NCI-H1092 treated with DMSO at 0.1 percent for 48 hours (cell line): ENCODE results near the gene PCGF6.
"Not testable (repeated sequence)": the region's sequence is repeated elsewhere in the genome, so short reads cannot be mapped to it uniquely, and the experiment has no call there.

Source experiments
- DNase-seq: peaks from one replicate; lab custom pipeline; 2025; lab: John Stamatoyannopoulos, UW

PCGF6 gene

GRCh38 chr10:103350517-103351260, at the start of gene PCGF6:
PCGF6 (minus strand) TSS chr10:103351140; CDS start chr10:103351066, 74 bp downstream.
- DNase-seq, result peak; percentile 69

GRCh38 chr10:103397191-103397825, 46.4 kb upstream of the PCGF6 start:
- DNase-seq, result no peak

- DNase-seq, result no peak
Measured at GRCh38 chr10:103396789-103397087, 45.8 kb upstream of the PCGF6 start.

GRCh38 chr10:103396067-103396788, 45.3 kb upstream of the PCGF6 start, which contains the start of the genes ATP5MK and PDCD11:
ATP5MK (minus strand) TSS chr10:103396475; CDS start chr10:103392457, 4,018 bp downstream.
PDCD11 (plus strand) TSS chr10:103396626; CDS start chr10:103398427, 1,801 bp downstream.
- DNase-seq, result peak; percentile 92

GRCh38 chr10:103395754-103396066, 44.8 kb upstream of the PCGF6 start:
- DNase-seq, result no peak

- no peak for DNase-seq
Measured at GRCh38 chr10:103394180-103394579, 43.2 kb upstream of the PCGF6 start.

- DNase-seq, result no peak
Measured at GRCh38 chr10:103382769-103383168, 31.8 kb upstream of the PCGF6 start.

- DNase-seq, result no peak
Measured at GRCh38 chr10:103374263-103374662, 23.3 kb upstream of the PCGF6 start.

- no peak for DNase-seq
Measured at GRCh38 chr10:103373544-103373943, 22.6 kb upstream of the PCGF6 start.

GRCh38 chr10:103367782-103368518, 17.0 kb upstream of the PCGF6 start, which contains the start of gene TAF5:
TAF5 (plus strand) TSS chr10:103367976; CDS start chr10:103367990, 14 bp downstream.
- DNase-seq, result peak; percentile 94

- no peak for DNase-seq
Measured at GRCh38 chr10:103367379-103367781, 16.4 kb upstream of the PCGF6 start.

- not testable (repeated sequence) for DNase-seq
Measured at GRCh38 chr10:103360791-103361190, 9.9 kb upstream of the PCGF6 start.

- DNase-seq, result not testable (repeated sequence)
Measured at GRCh38 chr10:103359493-103359892, 8.6 kb upstream of the PCGF6 start.

- DNase-seq, result no peak
Measured at GRCh38 chr10:103355906-103356599, 5.1 kb upstream of the PCGF6 start.

GRCh38 chr10:103354567-103354966, 3.6 kb upstream of the PCGF6 start:
- not testable (repeated sequence) for DNase-seq

- no peak for DNase-seq
Measured at GRCh38 chr10:103353281-103353680, 2.3 kb upstream of the PCGF6 start.

GRCh38 chr10:103350175-103350516, 794 bp downstream of the PCGF6 start:
- no peak for DNase-seq

- no peak for DNase-seq
Measured at GRCh38 chr10:103336370-103336769, 14.6 kb downstream of the PCGF6 start.

GRCh38 chr10:103334567-103334966, 16.4 kb downstream of the PCGF6 start:
- DNase-seq, result no peak

GRCh38 chr10:103333934-103334520, 16.9 kb downstream of the PCGF6 start:
- DNase-seq, result peak; percentile 15

GRCh38 chr10:103327906-103328305, 23.0 kb downstream of the PCGF6 start:
- no peak for DNase-seq
